Measurements from ENCODE around the gene PTPRQ.

GRCh38 chr12:80701388-80701787 is 257.4 kb downstream of the PTPRQ start:
- TF ChIP-seq POLR2A (IDR thresholded peaks at IDR 0.05; ENCODE audit: low read length) (no peak), GATA1 (IDR thresholded peaks at IDR 0.05; ENCODE audit: low read depth, low read length) (no peak)
